ENCODE data around the gene GGA1. TPM values are rescaled to one million over a fixed set of nuclear protein-coding genes. Genes with fewer than 3 reads are reported as not detected.

GGA1 gene
- total RNA-seq, 4 donors from 2014 or later, result 28.7 to 50.7 (median 33.9) TPM

DNA sequence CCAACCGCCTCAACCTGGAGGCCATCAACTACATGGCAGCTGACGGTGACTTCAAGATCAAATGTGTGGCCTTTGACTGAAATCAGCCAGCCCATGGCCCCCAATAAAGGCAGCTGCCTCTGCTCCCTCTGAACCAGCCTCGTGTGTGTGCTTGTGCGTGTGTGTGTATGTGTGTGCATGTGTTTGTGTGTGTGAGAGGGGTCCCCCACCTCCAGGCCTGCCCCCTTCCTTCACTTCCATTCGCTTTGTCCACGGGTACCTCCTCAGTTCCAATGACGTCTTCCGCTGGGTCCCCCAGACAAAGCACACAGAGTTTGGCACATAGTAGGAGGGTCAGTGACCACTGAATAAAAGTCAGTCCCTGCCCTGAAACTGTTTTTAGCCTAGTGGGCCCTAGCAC, 71.0 kb downstream of the GGA1 start:
- TF ChIP-seq CTCF (IDR thresholded peaks at IDR 0.05), result no peak
- ATAC-seq (ENCODE audit: low FRiP score) (no peak), DNase-seq (ENCODE audit: low spot score) (no peak)

DNA sequence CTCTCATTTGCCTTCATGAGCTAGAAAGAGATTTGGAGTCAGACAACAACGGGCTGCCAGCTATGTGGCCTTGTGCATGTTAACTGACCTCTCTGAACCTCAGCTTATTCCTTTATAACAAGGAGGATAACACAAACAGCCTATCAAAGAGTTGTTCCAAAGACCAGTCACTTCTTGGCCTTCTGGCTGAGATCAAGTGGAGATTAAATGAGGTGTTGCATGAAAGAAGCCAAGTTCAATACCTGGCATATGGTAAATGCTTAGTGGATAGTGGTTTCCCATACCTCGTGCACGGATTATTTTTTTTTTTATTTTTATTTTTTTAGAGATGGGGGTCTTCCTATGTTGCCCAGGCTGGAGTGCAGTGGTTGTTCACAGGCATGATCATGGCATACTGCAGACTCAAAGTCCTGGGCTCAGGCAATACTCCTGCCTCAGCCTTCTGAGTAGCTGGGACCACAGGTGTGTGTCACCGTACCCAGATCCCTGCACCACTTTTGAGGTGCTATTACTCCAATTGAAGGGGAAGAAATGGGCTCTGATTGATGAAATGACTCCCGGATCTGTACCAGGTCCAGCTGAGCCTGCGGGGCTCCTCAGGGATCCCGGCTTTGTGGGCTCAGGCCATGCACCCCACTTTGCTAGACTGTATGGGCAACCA, 71.7 kb downstream of the GGA1 start:
- ATAC-seq (ENCODE audit: low FRiP score) (no peak), DNase-seq (ENCODE audit: low spot score) (no peak)
- TF ChIP-seq CTCF (IDR thresholded peaks at IDR 0.05), result no peak

- no peak for DNase-seq (ENCODE audit: low spot score)
- no peak for ATAC-seq (ENCODE audit: low FRiP score)
- TF ChIP-seq CTCF (IDR thresholded peaks at IDR 0.05), result no peak
These were observed 72.4 kb downstream of the GGA1 start for GRCh38 chr22:37681001-37681424.

DNA sequence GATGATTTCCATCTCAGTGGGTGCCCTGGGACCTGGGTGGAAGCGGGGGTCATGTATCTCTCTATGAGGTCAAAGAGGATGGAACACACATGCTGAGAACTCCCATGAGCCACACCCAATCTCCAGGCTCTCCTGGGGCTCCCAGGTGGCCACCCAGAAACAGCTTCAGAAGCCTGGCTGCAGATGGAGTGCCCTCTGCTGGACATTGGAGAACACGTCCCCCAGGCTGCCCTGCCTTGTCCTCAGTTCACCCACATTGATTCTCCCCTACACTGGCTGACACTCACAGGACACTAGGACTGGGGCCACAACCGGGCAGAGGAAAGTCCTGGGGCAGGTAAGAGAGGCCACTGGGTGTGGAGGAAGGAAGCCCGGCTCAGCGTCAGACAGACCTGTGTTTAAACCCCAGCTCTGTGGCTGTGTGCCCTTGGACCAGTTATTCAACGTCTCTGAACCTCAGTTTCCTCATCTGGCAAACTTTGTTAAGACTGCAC, 73.0 kb downstream of the GGA1 start:
- ATAC-seq (ENCODE audit: low FRiP score) (peak; percentile 18), DNase-seq (ENCODE audit: low spot score) (no peak)
- peak in 1 of 3 donors; percentile 9 for TF ChIP-seq CTCF (IDR thresholded peaks at IDR 0.05)

Small RNA genes within 50 kb of the gene (small RNA-seq; reads per million reads assigned to genes)
- gene RF00017 (not detected), gene RN7SL385P (not detected)

Other genes with a start within 250 kb of the GGA1 start
- under 1 TPM in 1 of 4 donors, not detected in 3; 0.32 TPM for gene ELFN2, start 181.4 kb upstream of the GGA1 start, total RNA-seq
- gene MFNG, start 122.5 kb upstream of the GGA1 start, total RNA-seq, result 10 to 100 TPM; 16.0 to 64.2 (median 35.7) TPM
- 10 to 100 TPM in 1 of 4 donors, 1 to 10 TPM in 3; 2.5 to 18.8 (median 4.8) TPM for gene CARD10, start 89.4 kb upstream of the GGA1 start, total RNA-seq
- gene CDC42EP1, start 48.4 kb upstream of the GGA1 start, total RNA-seq, result 10 to 100 TPM; 33.1 to 63.0 (median 39.2) TPM
- gene LGALS2, start 28.7 kb upstream of the GGA1 start, total RNA-seq, result 10 to 100 TPM in 1 of 4 donors, 1 to 10 TPM in 2, not detected in 1; 1.8 to 13.6 (median 3.6) TPM
- 10 to 100 TPM in 1 of 4 donors, 1 to 10 TPM in 3; 3.6 to 11.5 (median 8.2) TPM for gene SH3BP1, start 30.8 kb downstream of the GGA1 start, total RNA-seq
- gene PDXP, start 49.9 kb downstream of the GGA1 start, total RNA-seq, result 1 to 10 TPM; 3.8 to 5.4 (median 4.3) TPM
- 1,000 to 10,000 TPM; 1,558 to 2,934 (median 2,167) TPM for gene LGALS1, start 66.8 kb downstream of the GGA1 start, total RNA-seq
- 10 to 100 TPM; 16.4 to 34.8 (median 21.4) TPM for gene NOL12, start 77.5 kb downstream of the GGA1 start, total RNA-seq
- gene TRIOBP, start 88.2 kb downstream of the GGA1 start, total RNA-seq, result 100 to 1,000 TPM in 1 of 4 donors, 10 to 100 TPM in 3; 79.2 to 179 (median 82.8) TPM
- gene GCAT, start 199.1 kb downstream of the GGA1 start, total RNA-seq, result 10 to 100 TPM in 1 of 4 donors, 1 to 10 TPM in 3; 6.5 to 12.0 (median 8.9) TPM
- gene GALR3, start 214.5 kb downstream of the GGA1 start, total RNA-seq, result not detected
- 10 to 100 TPM; 21.7 to 43.6 (median 28.6) TPM for gene ANKRD54, start 235.5 kb downstream of the GGA1 start, total RNA-seq
- gene EIF3L, start 240.6 kb downstream of the GGA1 start, total RNA-seq, result 100 to 1,000 TPM; 303 to 410 (median 328) TPM